Measurements from ENCODE around the gene TSEN54.

GRCh38 chr17:75511270-75511609 is 5.1 kb upstream of the TSEN54 start:
- TF ChIP-seq, protein P1, sequence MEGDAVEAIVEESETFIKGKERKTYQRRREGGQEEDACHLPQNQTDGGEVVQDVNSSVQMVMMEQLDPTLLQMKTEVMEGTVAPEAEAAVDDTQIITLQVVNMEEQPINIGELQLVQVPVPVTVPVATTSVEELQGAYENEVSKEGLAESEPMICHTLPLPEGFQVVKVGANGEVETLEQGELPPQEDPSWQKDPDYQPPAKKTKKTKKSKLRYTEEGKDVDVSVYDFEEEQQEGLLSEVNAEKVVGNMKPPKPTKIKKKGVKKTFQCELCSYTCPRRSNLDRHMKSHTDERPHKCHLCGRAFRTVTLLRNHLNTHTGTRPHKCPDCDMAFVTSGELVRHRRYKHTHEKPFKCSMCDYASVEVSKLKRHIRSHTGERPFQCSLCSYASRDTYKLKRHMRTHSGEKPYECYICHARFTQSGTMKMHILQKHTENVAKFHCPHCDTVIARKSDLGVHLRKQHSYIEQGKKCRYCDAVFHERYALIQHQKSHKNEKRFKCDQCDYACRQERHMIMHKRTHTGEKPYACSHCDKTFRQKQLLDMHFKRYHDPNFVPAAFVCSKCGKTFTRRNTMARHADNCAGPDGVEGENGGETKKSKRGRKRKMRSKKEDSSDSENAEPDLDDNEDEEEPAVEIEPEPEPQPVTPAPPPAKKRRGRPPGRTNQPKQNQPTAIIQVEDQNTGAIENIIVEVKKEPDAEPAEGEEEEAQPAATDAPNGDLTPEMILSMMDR (IDR thresholded peaks at IDR 0.05): no peak
- no peak for TF ChIP-seq POLR2AphosphoS5 (IDR thresholded peaks at IDR 0.05)
- TF ChIP-seq POLR2A (IDR thresholded peaks at IDR 0.05): no peak
